SK-N-SH treated with all-trans-retinoic acid at 6 μM for 48 hours (cell line): Measurements from ENCODE around the gene KRTAP12-3.

ENCODE experiments used
- ATAC-seq: fragments of 200-7000 bp; cut with Tn5 transposase; 3 replicates; pipeline ENCODE4 v1.9.1; 2020; ENCODE audit warnings: mild to moderate bottlenecking, moderate library complexity
- ARNTL ChIP-seq: fragments of 450-650 bp; formaldehyde crosslinking; IDR thresholded peaks from 2 replicates; pipeline ENCODE4 v1.5.0; 2020; ENCODE audit warnings: low read depth, mild to moderate bottlenecking, moderate library complexity, borderline replicate concordance
- CREB5 ChIP-seq: fragments of 250-450 bp; sonication (Bioruptor Pico); IDR thresholded peaks from 2 replicates; pipeline ENCODE4 v1.5.1; 2020; ENCODE audit warnings: low read depth, mild to moderate bottlenecking, moderate library complexity
- CSDC2 ChIP-seq: fragments of 250-450 bp; sonication (Bioruptor Pico); IDR thresholded peaks from 2 replicates; pipeline ENCODE4 v1.5.0; 2020; ENCODE audit warnings: mild to moderate bottlenecking, moderate library complexity
- ESRRG ChIP-seq: fragments of 250-450 bp; sonication (Bioruptor Pico); IDR thresholded peaks from 2 replicates; pipeline ENCODE4 v1.6.1; 2021; ENCODE audit warnings: mild to moderate bottlenecking
- GLIS3 ChIP-seq: fragments of 250-450 bp; sonication (Bioruptor Pico); IDR thresholded peaks from 2 replicates; pipeline ENCODE4 v1.5.0; 2020; ENCODE audit warnings: mild to moderate bottlenecking, moderate library complexity
- ISL1 ChIP-seq: fragments of 250-450 bp; sonication (Bioruptor Pico); IDR thresholded peaks from 2 replicates; pipeline ENCODE4 v2.1.2; 2022; ENCODE audit warnings: mild to moderate bottlenecking, moderate library complexity
- OSR1 ChIP-seq: fragments of 250-450 bp; sonication (Bioruptor Pico); IDR thresholded peaks from 2 replicates; pipeline ENCODE4 v1.8.0; 2022; ENCODE audit warnings: moderate library complexity, mild to moderate bottlenecking, inconsistent platforms
- PATZ1 ChIP-seq: fragments of 250-450 bp; sonication (Bioruptor Pico); IDR thresholded peaks from 2 replicates; pipeline ENCODE4 v1.8.0; 2020; ENCODE audit warnings: mild to moderate bottlenecking, moderate library complexity, borderline replicate concordance
- POU6F1 ChIP-seq: fragments of 250-450 bp; sonication (Bioruptor Pico); IDR thresholded peaks from 2 replicates; pipeline ENCODE4 v1.8.0; 2021; ENCODE audit warnings: low read depth, mild to moderate bottlenecking, moderate library complexity, borderline replicate concordance
- PPARA ChIP-seq: fragments of 250-450 bp; sonication (Bioruptor Pico); IDR thresholded peaks from 2 replicates; pipeline ENCODE4 v1.5.0; 2020; ENCODE audit warnings: mild to moderate bottlenecking, borderline replicate concordance
- RARB ChIP-seq: fragments of 250-450 bp; sonication (Bioruptor Pico); IDR thresholded peaks from 2 replicates; pipeline ENCODE4 v1.8.0; 2021; ENCODE audit warnings: mild to moderate bottlenecking, moderate library complexity
- SNAI2 ChIP-seq: fragments of 250-450 bp; sonication (Bioruptor Pico); IDR thresholded peaks from 2 replicates; pipeline ENCODE4 v1.5.0; 2020; ENCODE audit warnings: mild to moderate bottlenecking, moderate library complexity
- TCF4 ChIP-seq: fragments of 250-450 bp; sonication (Bioruptor Pico); IDR thresholded peaks from 2 replicates; pipeline ENCODE4 v1.8.0; 2021; ENCODE audit warnings: mild to moderate bottlenecking, moderate library complexity, borderline replicate concordance
- TOX ChIP-seq: fragments of 250-450 bp; sonication (Bioruptor Pico); IDR thresholded peaks from 2 replicates; pipeline ENCODE4 v1.8.0; 2021; ENCODE audit warnings: mild to moderate bottlenecking, moderate library complexity, borderline replicate concordance
- ZFP3 ChIP-seq: fragments of 250-450 bp; sonication (Bioruptor Pico); IDR thresholded peaks from 2 replicates; pipeline ENCODE4 v1.5.0; 2020; ENCODE audit warnings: mild to moderate bottlenecking, moderate library complexity
- ZFP30 ChIP-seq: fragments of 450-650 bp; formaldehyde crosslinking; IDR thresholded peaks from 2 replicates; pipeline ENCODE4 v1.5.0; 2022; ENCODE audit warnings: mild to moderate bottlenecking, moderate library complexity
- ZNF565 ChIP-seq: fragments of 450-650 bp; formaldehyde crosslinking; conservative IDR thresholded peaks from 2 replicates; pipeline ENCODE4 v1.5.0; 2020; ENCODE audit warnings: low read depth, mild to moderate bottlenecking, moderate library complexity
- ZNF70 ChIP-seq: fragments of 450-650 bp; formaldehyde crosslinking; IDR thresholded peaks from 2 replicates; pipeline ENCODE4 v1.5.0; 2020; ENCODE audit warnings: mild to moderate bottlenecking, moderate library complexity
- ZNF8 ChIP-seq: fragments of 450-650 bp; formaldehyde crosslinking; IDR thresholded peaks from 2 replicates; pipeline ENCODE4 v1.5.0; 2020; ENCODE audit warnings: mild to moderate bottlenecking, moderate library complexity
- TF ChIP-seq, protein P1 (sequence below): fragments of 250-450 bp; sonication (Bioruptor Pico); IDR thresholded peaks from 2 replicates; pipeline ENCODE4 v1.5.1; 2021; ENCODE audit warnings: mild to moderate bottlenecking, moderate library complexity

KRTAP12-3 gene

DNA sequence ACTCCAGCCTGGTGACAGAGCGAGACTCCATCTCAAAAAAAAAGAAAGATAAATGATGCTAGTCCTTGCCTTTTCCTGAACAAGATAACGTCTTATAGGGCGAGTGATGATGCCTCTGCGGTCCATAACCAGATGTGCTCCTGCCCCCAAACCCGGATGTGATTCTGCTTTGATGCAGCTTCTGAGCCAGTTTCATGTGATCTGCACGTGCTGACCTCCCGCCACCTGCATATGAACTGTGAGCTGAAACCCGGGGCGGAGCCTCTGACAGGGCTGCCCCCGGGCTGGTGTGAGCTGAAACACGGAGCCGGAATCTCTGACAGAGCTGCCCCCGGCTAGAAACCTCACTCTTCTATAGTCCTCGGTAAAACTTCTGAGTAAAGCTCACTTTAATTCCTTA, 4.6 kb upstream of the KRTAP12-3 start:
- TF ChIP-seq, protein P1, sequence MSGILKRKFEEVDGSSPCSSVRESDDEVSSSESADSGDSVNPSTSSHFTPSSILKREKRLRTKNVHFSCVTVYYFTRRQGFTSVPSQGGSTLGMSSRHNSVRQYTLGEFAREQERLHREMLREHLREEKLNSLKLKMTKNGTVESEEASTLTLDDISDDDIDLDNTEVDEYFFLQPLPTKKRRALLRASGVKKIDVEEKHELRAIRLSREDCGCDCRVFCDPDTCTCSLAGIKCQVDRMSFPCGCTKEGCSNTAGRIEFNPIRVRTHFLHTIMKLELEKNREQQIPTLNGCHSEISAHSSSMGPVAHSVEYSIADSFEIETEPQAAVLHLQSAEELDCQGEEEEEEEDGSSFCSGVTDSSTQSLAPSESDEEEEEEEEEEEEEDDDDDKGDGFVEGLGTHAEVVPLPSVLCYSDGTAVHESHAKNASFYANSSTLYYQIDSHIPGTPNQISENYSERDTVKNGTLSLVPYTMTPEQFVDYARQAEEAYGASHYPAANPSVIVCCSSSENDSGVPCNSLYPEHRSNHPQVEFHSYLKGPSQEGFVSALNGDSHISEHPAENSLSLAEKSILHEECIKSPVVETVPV (CRISPR knock-in tag) = no peak
- TF ChIP-seq CREB5 (CRISPR knock-in tag) = no peak
- no peak for TF ChIP-seq ZFP30 (CRISPR knock-in tag)
- no peak for TF ChIP-seq GLIS3 (CRISPR knock-in tag)
- no peak for TF ChIP-seq CSDC2 (CRISPR knock-in tag)
- no peak for TF ChIP-seq TCF4 (CRISPR knock-in tag)
- no peak for TF ChIP-seq POU6F1 (CRISPR knock-in tag)
- TF ChIP-seq SNAI2 = no peak
- TF ChIP-seq PATZ1 (CRISPR knock-in tag) = no peak
- TF ChIP-seq TOX (CRISPR knock-in tag) = no peak
- no peak for TF ChIP-seq OSR1 (CRISPR knock-in tag)
- TF ChIP-seq ESRRG = no peak
- no peak for TF ChIP-seq ZFP3
- TF ChIP-seq ZNF70 (CRISPR knock-in tag) = no peak
- ATAC-seq = no peak

GRCh38 chr21:44653656-44654575, 3.8 kb upstream of the KRTAP12-3 start:
- TF ChIP-seq TOX (CRISPR knock-in tag) (no peak), ESRRG (no peak)
- no peak for ATAC-seq

GRCh38 chr21:44654576-44655175, 3.1 kb upstream of the KRTAP12-3 start, which contains the start of gene KRTAP12-4:
TSS of gene KRTAP12-4 (minus strand) at chr21:44654659. CDS start at chr21:44654614, 45 bp downstream.
- TF ChIP-seq ZNF8 (CRISPR knock-in tag) (no peak), ZFP3 (no peak), ISL1 (CRISPR knock-in tag) (no peak), TCF4 (CRISPR knock-in tag) (no peak), RARB (CRISPR knock-in tag) (no peak), OSR1 (CRISPR knock-in tag) (no peak), ESRRG (no peak), PPARA (CRISPR knock-in tag) (no peak), SNAI2 (no peak)
- no peak for ATAC-seq

- ATAC-seq = no peak
- TF ChIP-seq ZNF565 = no peak
- TF ChIP-seq PPARA (CRISPR knock-in tag) = no peak
- TF ChIP-seq ARNTL (CRISPR knock-in tag) = no peak
- no peak for TF ChIP-seq ZFP3
- TF ChIP-seq CSDC2 (CRISPR knock-in tag) = no peak
- no peak for TF ChIP-seq ZFP30 (CRISPR knock-in tag)
- no peak for TF ChIP-seq OSR1 (CRISPR knock-in tag)
Observed at GRCh38 chr21:44656868-44657267, 864 bp upstream of the KRTAP12-3 start.
